ENCODE measurements around the gene NRDE2.

DNA sequence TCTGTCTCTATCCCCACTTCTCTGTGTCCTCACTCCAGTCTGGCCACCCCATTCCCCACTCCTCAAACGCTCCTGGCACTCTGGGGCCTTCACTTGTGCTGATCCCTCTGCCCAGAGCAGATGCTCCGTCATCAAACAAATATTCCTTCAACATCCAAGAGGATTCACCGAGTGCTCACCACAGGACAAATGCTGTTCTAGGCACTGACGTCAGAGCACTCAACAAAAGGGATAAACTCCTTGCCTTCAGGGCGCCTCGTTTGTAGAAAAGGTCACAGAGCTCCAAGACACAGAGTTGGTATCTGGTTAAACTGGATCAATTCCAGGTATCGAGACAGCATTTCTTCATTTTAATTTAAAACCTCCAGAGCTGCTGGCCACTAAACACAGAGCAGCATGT is 40.0 kb downstream of the NRDE2 start:
- TF ChIP-seq, protein P1, sequence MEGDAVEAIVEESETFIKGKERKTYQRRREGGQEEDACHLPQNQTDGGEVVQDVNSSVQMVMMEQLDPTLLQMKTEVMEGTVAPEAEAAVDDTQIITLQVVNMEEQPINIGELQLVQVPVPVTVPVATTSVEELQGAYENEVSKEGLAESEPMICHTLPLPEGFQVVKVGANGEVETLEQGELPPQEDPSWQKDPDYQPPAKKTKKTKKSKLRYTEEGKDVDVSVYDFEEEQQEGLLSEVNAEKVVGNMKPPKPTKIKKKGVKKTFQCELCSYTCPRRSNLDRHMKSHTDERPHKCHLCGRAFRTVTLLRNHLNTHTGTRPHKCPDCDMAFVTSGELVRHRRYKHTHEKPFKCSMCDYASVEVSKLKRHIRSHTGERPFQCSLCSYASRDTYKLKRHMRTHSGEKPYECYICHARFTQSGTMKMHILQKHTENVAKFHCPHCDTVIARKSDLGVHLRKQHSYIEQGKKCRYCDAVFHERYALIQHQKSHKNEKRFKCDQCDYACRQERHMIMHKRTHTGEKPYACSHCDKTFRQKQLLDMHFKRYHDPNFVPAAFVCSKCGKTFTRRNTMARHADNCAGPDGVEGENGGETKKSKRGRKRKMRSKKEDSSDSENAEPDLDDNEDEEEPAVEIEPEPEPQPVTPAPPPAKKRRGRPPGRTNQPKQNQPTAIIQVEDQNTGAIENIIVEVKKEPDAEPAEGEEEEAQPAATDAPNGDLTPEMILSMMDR (IDR thresholded peaks at IDR 0.05; ENCODE audit: low read depth, low read length) = no peak
- no peak for TF ChIP-seq EZH2phosphoT487 (IDR thresholded peaks at IDR 0.05; ENCODE audit: low read depth)

All from OCI-LY3 (cell line).